Gastroesophageal sphincter (tissue), 3 donors: ENCODE results near the gene ZMPSTE24.

Experiments
- POLR2A ChIP-seq, 2 donors: fragments of 450-650 bp; IDR thresholded peaks; one replicate each; pipeline ENCODE4 v1.6.1; 2017; ENCODE audit warnings: antibody characterized with exemption in 2 of 2, mild to moderate bottlenecking in 2 of 2, moderate library complexity in 1 of 2
- POLR2AphosphoS5 ChIP-seq: sonication (generic); formaldehyde crosslinking; IDR thresholded peaks from one replicate; pipeline ENCODE4 v1.6.1; 2017; ENCODE audit warnings: antibody characterized with exemption
- TF ChIP-seq, protein P1 (sequence below), 4 experiments: fragments of 200-600 bp in 2 of 4; fragments of 450-650 bp in 2 of 4; sonication (generic) in 1 of 4; IDR thresholded peaks; one replicate each; pipeline ENCODE4 v1.5.1; 2017 to 2019; ENCODE audit warnings: antibody characterized with exemption in 4 of 4, mild to moderate bottlenecking in 2 of 4, moderate library complexity in 2 of 4

GRCh38 chr1:40218333-40218732 is 39.7 kb upstream of the ZMPSTE24 start:
- TF ChIP-seq, protein P1, sequence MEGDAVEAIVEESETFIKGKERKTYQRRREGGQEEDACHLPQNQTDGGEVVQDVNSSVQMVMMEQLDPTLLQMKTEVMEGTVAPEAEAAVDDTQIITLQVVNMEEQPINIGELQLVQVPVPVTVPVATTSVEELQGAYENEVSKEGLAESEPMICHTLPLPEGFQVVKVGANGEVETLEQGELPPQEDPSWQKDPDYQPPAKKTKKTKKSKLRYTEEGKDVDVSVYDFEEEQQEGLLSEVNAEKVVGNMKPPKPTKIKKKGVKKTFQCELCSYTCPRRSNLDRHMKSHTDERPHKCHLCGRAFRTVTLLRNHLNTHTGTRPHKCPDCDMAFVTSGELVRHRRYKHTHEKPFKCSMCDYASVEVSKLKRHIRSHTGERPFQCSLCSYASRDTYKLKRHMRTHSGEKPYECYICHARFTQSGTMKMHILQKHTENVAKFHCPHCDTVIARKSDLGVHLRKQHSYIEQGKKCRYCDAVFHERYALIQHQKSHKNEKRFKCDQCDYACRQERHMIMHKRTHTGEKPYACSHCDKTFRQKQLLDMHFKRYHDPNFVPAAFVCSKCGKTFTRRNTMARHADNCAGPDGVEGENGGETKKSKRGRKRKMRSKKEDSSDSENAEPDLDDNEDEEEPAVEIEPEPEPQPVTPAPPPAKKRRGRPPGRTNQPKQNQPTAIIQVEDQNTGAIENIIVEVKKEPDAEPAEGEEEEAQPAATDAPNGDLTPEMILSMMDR (IDR thresholded peaks at IDR 0.05) = no peak
- TF ChIP-seq POLR2A (IDR thresholded peaks at IDR 0.05) (no peak), POLR2AphosphoS5 (no peak)
